ENCODE measurements around the gene IL13RA1. TPM values are rescaled to one million over a fixed set of nuclear protein-coding genes. Genes with fewer than 3 reads are reported as not detected.
"Not testable (repeated sequence)": the region's sequence is repeated elsewhere in the genome, so short reads cannot be mapped to it uniquely, and the experiment has no call there.

The IL13RA1 gene
- total RNA-seq, 1 donor = 39.3 TPM

GRCh38 chrX:118720058-118720707 is 7.2 kb upstream of the IL13RA1 start:
- H3K9me3 ChIP-seq (ENCODE audit: low read depth, low read length) = no peaks in the 10 kb centered on the region
- peaks cover 63% of the 10 kb centered on the region for H3K4me1 ChIP-seq (ENCODE audit: insufficient read depth, low read length)
- H3K27me3 ChIP-seq (ENCODE audit: insufficient read depth, low read length) = no peaks in the 10 kb centered on the region
- H3K4me3 ChIP-seq (ENCODE audit: low read length) = no peak overlapping the region

- no peak overlapping the region for H3K4me3 ChIP-seq (ENCODE audit: low read length)
Measured at GRCh38 chrX:118723376-118723775, 4.0 kb upstream of the IL13RA1 start.

GRCh38 chrX:118724365-118724764 is 3.0 kb upstream of the IL13RA1 start:
- Histone ChIP-seq H3K27me3 (ENCODE audit: insufficient read depth, low read length) (no peaks in the 10 kb centered on the region), H3K4me3 (ENCODE audit: low read length) (no peak overlapping the region), H3K4me1 (ENCODE audit: insufficient read depth, low read length) (peaks cover 76% of the 10 kb centered on the region)

More at GRCh38 chrX:118723376-118723775, 4.0 kb upstream of the IL13RA1 start:
- Histone ChIP-seq H3K9me3 (ENCODE audit: low read depth, low read length) (no peaks in the 10 kb centered on the region), H3K4me1 (ENCODE audit: insufficient read depth, low read length) (peaks cover 72% of the 10 kb centered on the region), H3K27me3 (ENCODE audit: insufficient read depth, low read length) (no peaks in the 10 kb centered on the region)

GRCh38 chrX:118724775-118725174 is 2.6 kb upstream of the IL13RA1 start:
- Histone ChIP-seq H3K4me1 (ENCODE audit: insufficient read depth, low read length) (peaks cover 78% of the 10 kb centered on the region), H3K4me3 (ENCODE audit: low read length) (no peak overlapping the region), H3K9me3 (ENCODE audit: low read depth, low read length) (no peaks in the 10 kb centered on the region), H3K27me3 (ENCODE audit: insufficient read depth, low read length) (no peaks in the 10 kb centered on the region)

More at GRCh38 chrX:118724365-118724764, 3.0 kb upstream of the IL13RA1 start:
- no peaks in the 10 kb centered on the region for H3K9me3 ChIP-seq (ENCODE audit: low read depth, low read length)

- Histone ChIP-seq H3K4me1 (ENCODE audit: insufficient read depth, low read length) (peaks cover 73% of the 10 kb centered on the region), H3K4me3 (ENCODE audit: low read length) (no peak overlapping the region), H3K9me3 (ENCODE audit: low read depth, low read length) (no peaks in the 10 kb centered on the region), H3K27me3 (ENCODE audit: insufficient read depth, low read length) (no peaks in the 10 kb centered on the region)
Measured at GRCh38 chrX:118726396-118726795, 1.0 kb upstream of the IL13RA1 start.

- peaks cover 71% of the 10 kb centered on the region for H3K4me1 ChIP-seq (ENCODE audit: insufficient read depth, low read length)
- no peaks in the 10 kb centered on the region for H3K27me3 ChIP-seq (ENCODE audit: insufficient read depth, low read length)
- H3K4me3 ChIP-seq (ENCODE audit: low read length) = peak overlapping the region; percentile 45
- no peaks in the 10 kb centered on the region for H3K9me3 ChIP-seq (ENCODE audit: low read depth, low read length)
Measured at GRCh38 chrX:118727686-118728339, 407 bp downstream of the IL13RA1 start.

GRCh38 chrX:118729042-118729652 is 1.7 kb downstream of the IL13RA1 start:
- no peak overlapping the region for H3K4me3 ChIP-seq (ENCODE audit: low read length)

GRCh38 chrX:118730500-118731247 is 3.3 kb downstream of the IL13RA1 start:
- H3K4me1 ChIP-seq (ENCODE audit: insufficient read depth, low read length) = peaks cover 45% of the 10 kb centered on the region
- no peaks in the 10 kb centered on the region for H3K27me3 ChIP-seq (ENCODE audit: insufficient read depth, low read length)
- no peak overlapping the region for H3K4me3 ChIP-seq (ENCODE audit: low read length)
- H3K9me3 ChIP-seq (ENCODE audit: low read depth, low read length) = no peaks in the 10 kb centered on the region

More at GRCh38 chrX:118729042-118729652, 1.7 kb downstream of the IL13RA1 start:
- H3K4me1 ChIP-seq (ENCODE audit: insufficient read depth, low read length) = peaks cover 58% of the 10 kb centered on the region
- H3K27me3 ChIP-seq (ENCODE audit: insufficient read depth, low read length) = no peaks in the 10 kb centered on the region
- H3K9me3 ChIP-seq (ENCODE audit: low read depth, low read length) = no peaks in the 10 kb centered on the region

GRCh38 chrX:118732551-118732950 is 5.1 kb downstream of the IL13RA1 start:
- not testable (repeated sequence) for H3K4me3 ChIP-seq (ENCODE audit: low read length); H3K27me3 ChIP-seq (ENCODE audit: insufficient read depth, low read length); H3K9me3 ChIP-seq (ENCODE audit: low read depth, low read length)
- peaks cover 31% of the 10 kb centered on the region for H3K4me1 ChIP-seq (ENCODE audit: insufficient read depth, low read length)

GRCh38 chrX:118734909-118735308 is 7.5 kb downstream of the IL13RA1 start:
- Histone ChIP-seq H3K4me1 (ENCODE audit: insufficient read depth, low read length) (peaks cover 13% of the 10 kb centered on the region), H3K4me3 (ENCODE audit: low read length) (no peak overlapping the region), H3K27me3 (ENCODE audit: insufficient read depth, low read length) (no peaks in the 10 kb centered on the region), H3K9me3 (ENCODE audit: low read depth, low read length) (no peaks in the 10 kb centered on the region)

GRCh38 chrX:118736394-118737010 is 9.1 kb downstream of the IL13RA1 start:
- Histone ChIP-seq H3K4me3 (ENCODE audit: low read length) (no peak overlapping the region), H3K4me1 (ENCODE audit: insufficient read depth, low read length) (peaks cover 4% of the 10 kb centered on the region), H3K27me3 (ENCODE audit: insufficient read depth, low read length) (no peaks in the 10 kb centered on the region), H3K9me3 (ENCODE audit: low read depth, low read length) (no peaks in the 10 kb centered on the region)

GRCh38 chrX:118739577-118739976 is 12.2 kb downstream of the IL13RA1 start:
- Histone ChIP-seq H3K4me1 (ENCODE audit: insufficient read depth, low read length) (peaks cover 4% of the 10 kb centered on the region), H3K9me3 (ENCODE audit: low read depth, low read length) (no peaks in the 10 kb centered on the region), H3K27me3 (ENCODE audit: insufficient read depth, low read length) (no peaks in the 10 kb centered on the region), H3K4me3 (ENCODE audit: low read length) (no peak overlapping the region)

- Histone ChIP-seq H3K4me3 (ENCODE audit: low read length) (no peak overlapping the region), H3K27me3 (ENCODE audit: insufficient read depth, low read length) (no peaks in the 10 kb centered on the region), H3K4me1 (ENCODE audit: insufficient read depth, low read length) (peaks cover 4% of the 10 kb centered on the region), H3K9me3 (ENCODE audit: low read depth, low read length) (no peaks in the 10 kb centered on the region)
Measured at GRCh38 chrX:118740276-118740889, 13.0 kb downstream of the IL13RA1 start.

- Histone ChIP-seq H3K4me1 (ENCODE audit: insufficient read depth, low read length) (no peaks in the 10 kb centered on the region), H3K4me3 (ENCODE audit: low read length) (no peak overlapping the region), H3K27me3 (ENCODE audit: insufficient read depth, low read length) (no peaks in the 10 kb centered on the region), H3K9me3 (ENCODE audit: low read depth, low read length) (no peaks in the 10 kb centered on the region)
Measured at GRCh38 chrX:118742176-118742575, 14.8 kb downstream of the IL13RA1 start.
